HepG2 (cell line): ENCODE results near the gene RAB3A. TPM values are rescaled to one million over a fixed set of nuclear protein-coding genes. Genes with fewer than 3 reads are reported as not detected.
A peak's percentile ranks its signal among the peaks of the same experiment; 100 is the strongest.

ENCODE experiments used
- MAZ ChIP-seq, 2 experiments: sonication (generic) in 1 of 2; formaldehyde crosslinking in 1 of 2; IDR thresholded peaks; 2 replicates each; pipeline versions ENCODE4 v1.5.0 to v1.6.1; 2012 to 2020; ENCODE audit warnings: low read depth in 2 of 2, mild to moderate bottlenecking in 2 of 2, borderline replicate concordance in 1 of 2, improper control_type of control experiment in 1 of 2, low read length in 1 of 2, missing genetic modification reagents in 1 of 2, moderate library complexity in 1 of 2
- MED13 ChIP-seq: sonication (generic); formaldehyde crosslinking; IDR thresholded peaks from 2 replicates; pipeline ENCODE4 v1.5.0; 2020; ENCODE audit warnings: missing genetic modification reagents
- SAP130 ChIP-seq: IDR thresholded peaks from 2 replicates; pipeline ENCODE4 v1.6.1; 2016; ENCODE audit warnings: low read depth
- SIX1 ChIP-seq: sonication (generic); formaldehyde crosslinking; IDR thresholded peaks from 2 replicates; pipeline ENCODE4 v1.4.0; 2020; ENCODE audit warnings: missing genetic modification reagents, borderline replicate concordance
- SPEN ChIP-seq: sonication (generic); formaldehyde crosslinking; IDR thresholded peaks from 2 replicates; pipeline ENCODE4 v1.5.1; 2020; ENCODE audit warnings: low read depth, mild to moderate bottlenecking, missing genetic modification reagents
- TBX2 ChIP-seq: sonication (generic); formaldehyde crosslinking; IDR thresholded peaks from 2 replicates; pipeline ENCODE4 v1.5.0; 2020; ENCODE audit warnings: missing genetic modification reagents, mild to moderate bottlenecking, borderline replicate concordance
- ZFP36L1 ChIP-seq: sonication (generic); formaldehyde crosslinking; IDR thresholded peaks from 2 replicates; pipeline ENCODE4 v1.8.0; 2022; ENCODE audit warnings: mild to moderate bottlenecking, missing genetic modification reagents, moderate library complexity
- ZNF256 ChIP-seq: sonication (generic); formaldehyde crosslinking; conservative IDR thresholded peaks from 2 replicates; pipeline ENCODE4 v1.4.0; 2020; ENCODE audit warnings: missing genetic modification reagents
- ZNF3 ChIP-seq: IDR thresholded peaks from 2 replicates; pipeline ENCODE4 v1.7.0; 2017; ENCODE audit warnings: inconsistent platforms
- polyA plus RNA-seq, 8 experiments: library from polyadenylated mRNA; depleted of rRNA in 3 of 8; stranded (reverse) in 7 of 8; unstranded in 1 of 8; fragments of >200 nt; fragmentation: Illumina TruSeq in 4 of 8; extraction: Trizol in 4 of 8; gene quantifications; 2 replicates each; pipeline versions ENCODE4 v1.2.1 to v1.2.3, GENCODE V29; 2011 to 2016; ENCODE audit warnings: low read depth in 4 of 8, missing spikeins in 1 of 8, mixed read lengths in 1 of 8; ENCODE audit not compliant: insufficient read depth in 1 of 8
- total RNA-seq, 5 experiments: library from RNA; depleted of rRNA; stranded (reverse); fragments of >200 nt; fragmentation: Illumina TruSeq; extraction: Trizol; gene quantifications; 2 replicates each; pipeline ENCODE4 v1.2.3, GENCODE V29; 2016; ENCODE audit warnings: low read depth in 1 of 5
- TF ChIP-seq, protein P1 (sequence below): sonication (generic); formaldehyde crosslinking; IDR thresholded peaks from 2 replicates; pipeline ENCODE4 v1.4.0; 2020; ENCODE audit warnings: missing genetic modification reagents, borderline replicate concordance
- TF ChIP-seq, protein P2 (sequence below): sonication (generic); formaldehyde crosslinking; IDR thresholded peaks from 2 replicates; pipeline ENCODE4 v1.5.0; 2020; ENCODE audit warnings: missing genetic modification reagents, mild to moderate bottlenecking, borderline replicate concordance
- TF ChIP-seq, protein P3 (sequence below): IDR thresholded peaks from 2 replicates; pipeline ENCODE4 v1.6.1; 2016; ENCODE audit warnings: low read depth, missing genetic modification reagents, missing compliant biosample characterization
- TF ChIP-seq, protein P4 (sequence below): sonication (generic); formaldehyde crosslinking; IDR thresholded peaks from 2 replicates; pipeline ENCODE4 v1.5.1; 2020; ENCODE audit warnings: mild to moderate bottlenecking, missing genetic modification reagents

The RAB3A gene
- total and polyA plus RNA-seq, 2 of the 13 experiments (the other 11 are each of a cell fraction or from before 2014, with no cell fraction given), result 0.58 to 0.98 TPM

DNA sequence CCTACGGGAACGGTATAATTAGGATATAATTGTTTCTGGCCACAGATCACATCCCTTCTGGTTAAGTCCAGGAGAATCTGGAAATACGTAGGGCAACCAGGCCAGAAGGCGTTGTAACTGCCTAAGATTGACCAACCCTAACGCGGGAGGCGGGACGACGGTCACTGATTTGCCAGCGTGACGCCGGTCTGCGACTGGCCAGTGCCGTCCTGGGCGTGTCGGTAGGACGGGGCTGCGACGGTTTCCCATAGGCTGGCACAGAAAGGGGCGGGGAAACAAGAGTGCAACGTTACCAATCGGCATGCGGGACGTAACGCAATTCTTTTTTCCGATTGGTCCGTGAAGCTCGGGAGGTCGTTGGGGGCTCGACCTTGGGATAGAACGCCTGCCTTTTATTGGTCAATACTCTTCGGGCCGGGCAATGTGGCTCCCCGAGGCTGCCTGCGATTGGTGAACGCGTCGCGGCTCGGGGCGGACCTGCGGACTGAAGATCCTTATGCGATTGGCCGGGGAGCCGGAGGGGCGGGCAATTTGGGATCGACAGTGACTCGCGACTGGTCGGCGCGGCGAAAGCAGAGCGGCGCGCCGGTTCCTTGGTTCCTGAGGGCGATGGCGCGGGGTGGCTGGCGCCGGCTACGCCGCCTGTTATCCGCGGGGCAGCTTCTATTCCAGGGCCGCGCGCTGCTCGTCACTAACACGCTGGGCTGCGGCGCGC is 11.0 kb downstream of the RAB3A start, which contains the start of gene MPV17L2 (continued):
- TF ChIP-seq, protein P1, sequence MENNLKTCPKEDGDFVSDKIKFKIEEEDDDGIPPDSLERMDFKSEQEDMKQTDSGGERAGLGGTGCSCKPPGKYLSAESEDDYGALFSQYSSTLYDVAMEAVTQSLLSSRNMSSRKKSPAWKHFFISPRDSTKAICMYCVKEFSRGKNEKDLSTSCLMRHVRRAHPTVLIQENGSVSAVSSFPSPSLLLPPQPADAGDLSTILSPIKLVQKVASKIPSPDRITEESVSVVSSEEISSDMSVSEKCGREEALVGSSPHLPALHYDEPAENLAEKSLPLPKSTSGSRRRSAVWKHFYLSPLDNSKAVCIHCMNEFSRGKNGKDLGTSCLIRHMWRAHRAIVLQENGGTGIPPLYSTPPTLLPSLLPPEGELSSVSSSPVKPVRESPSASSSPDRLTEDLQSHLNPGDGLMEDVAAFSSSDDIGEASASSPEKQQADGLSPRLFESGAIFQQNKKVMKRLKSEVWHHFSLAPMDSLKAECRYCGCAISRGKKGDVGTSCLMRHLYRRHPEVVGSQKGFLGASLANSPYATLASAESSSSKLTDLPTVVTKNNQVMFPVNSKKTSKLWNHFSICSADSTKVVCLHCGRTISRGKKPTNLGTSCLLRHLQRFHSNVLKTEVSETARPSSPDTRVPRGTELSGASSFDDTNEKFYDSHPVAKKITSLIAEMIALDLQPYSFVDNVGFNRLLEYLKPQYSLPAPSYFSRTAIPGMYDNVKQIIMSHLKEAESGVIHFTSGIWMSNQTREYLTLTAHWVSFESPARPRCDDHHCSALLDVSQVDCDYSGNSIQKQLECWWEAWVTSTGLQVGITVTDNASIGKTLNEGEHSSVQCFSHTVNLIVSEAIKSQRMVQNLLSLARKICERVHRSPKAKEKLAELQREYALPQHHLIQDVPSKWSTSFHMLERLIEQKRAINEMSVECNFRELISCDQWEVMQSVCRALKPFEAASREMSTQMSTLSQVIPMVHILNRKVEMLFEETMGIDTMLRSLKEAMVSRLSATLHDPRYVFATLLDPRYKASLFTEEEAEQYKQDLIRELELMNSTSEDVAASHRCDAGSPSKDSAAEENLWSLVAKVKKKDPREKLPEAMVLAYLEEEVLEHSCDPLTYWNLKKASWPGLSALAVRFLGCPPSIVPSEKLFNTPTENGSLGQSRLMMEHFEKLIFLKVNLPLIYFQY (CRISPR knock-in tag), result no peak
- peak; percentile 44; the same call in 1 of the 2 replicates for TF ChIP-seq TBX2 (CRISPR knock-in tag)
- TF ChIP-seq, protein P2, sequence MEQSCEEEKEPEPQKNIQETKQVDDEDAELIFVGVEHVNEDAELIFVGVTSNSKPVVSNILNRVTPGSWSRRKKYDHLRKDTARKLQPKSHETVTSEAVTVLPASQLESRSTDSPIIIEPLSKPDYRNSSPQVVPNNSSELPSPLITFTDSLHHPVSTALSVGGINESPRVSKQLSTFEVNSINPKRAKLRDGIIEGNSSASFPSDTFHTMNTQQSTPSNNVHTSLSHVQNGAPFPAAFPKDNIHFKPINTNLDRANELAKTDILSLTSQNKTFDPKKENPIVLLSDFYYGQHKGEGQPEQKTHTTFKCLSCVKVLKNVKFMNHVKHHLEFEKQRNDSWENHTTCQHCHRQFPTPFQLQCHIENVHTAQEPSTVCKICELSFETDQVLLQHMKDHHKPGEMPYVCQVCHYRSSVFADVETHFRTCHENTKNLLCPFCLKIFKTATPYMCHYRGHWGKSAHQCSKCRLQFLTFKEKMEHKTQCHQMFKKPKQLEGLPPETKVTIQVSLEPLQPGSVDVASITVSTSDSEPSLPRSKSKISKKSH (CRISPR knock-in tag), result peak; percentile 5; the same call in 1 of the 2 replicates
- TF ChIP-seq, protein P3, sequence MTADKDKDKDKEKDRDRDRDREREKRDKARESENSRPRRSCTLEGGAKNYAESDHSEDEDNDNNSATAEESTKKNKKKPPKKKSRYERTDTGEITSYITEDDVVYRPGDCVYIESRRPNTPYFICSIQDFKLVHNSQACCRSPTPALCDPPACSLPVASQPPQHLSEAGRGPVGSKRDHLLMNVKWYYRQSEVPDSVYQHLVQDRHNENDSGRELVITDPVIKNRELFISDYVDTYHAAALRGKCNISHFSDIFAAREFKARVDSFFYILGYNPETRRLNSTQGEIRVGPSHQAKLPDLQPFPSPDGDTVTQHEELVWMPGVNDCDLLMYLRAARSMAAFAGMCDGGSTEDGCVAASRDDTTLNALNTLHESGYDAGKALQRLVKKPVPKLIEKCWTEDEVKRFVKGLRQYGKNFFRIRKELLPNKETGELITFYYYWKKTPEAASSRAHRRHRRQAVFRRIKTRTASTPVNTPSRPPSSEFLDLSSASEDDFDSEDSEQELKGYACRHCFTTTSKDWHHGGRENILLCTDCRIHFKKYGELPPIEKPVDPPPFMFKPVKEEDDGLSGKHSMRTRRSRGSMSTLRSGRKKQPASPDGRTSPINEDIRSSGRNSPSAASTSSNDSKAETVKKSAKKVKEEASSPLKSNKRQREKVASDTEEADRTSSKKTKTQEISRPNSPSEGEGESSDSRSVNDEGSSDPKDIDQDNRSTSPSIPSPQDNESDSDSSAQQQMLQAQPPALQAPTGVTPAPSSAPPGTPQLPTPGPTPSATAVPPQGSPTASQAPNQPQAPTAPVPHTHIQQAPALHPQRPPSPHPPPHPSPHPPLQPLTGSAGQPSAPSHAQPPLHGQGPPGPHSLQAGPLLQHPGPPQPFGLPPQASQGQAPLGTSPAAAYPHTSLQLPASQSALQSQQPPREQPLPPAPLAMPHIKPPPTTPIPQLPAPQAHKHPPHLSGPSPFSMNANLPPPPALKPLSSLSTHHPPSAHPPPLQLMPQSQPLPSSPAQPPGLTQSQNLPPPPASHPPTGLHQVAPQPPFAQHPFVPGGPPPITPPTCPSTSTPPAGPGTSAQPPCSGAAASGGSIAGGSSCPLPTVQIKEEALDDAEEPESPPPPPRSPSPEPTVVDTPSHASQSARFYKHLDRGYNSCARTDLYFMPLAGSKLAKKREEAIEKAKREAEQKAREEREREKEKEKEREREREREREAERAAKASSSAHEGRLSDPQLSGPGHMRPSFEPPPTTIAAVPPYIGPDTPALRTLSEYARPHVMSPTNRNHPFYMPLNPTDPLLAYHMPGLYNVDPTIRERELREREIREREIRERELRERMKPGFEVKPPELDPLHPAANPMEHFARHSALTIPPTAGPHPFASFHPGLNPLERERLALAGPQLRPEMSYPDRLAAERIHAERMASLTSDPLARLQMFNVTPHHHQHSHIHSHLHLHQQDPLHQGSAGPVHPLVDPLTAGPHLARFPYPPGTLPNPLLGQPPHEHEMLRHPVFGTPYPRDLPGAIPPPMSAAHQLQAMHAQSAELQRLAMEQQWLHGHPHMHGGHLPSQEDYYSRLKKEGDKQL, result no peak; the same call in 1 of the 2 replicates
- TF ChIP-seq MED13 (CRISPR knock-in tag), result peak; percentile 63; the same call in 1 of the 2 replicates
- peak; percentile 46; the same call in 1 of the 2 replicates for TF ChIP-seq MAZ (IDR thresholded peaks at IDR 0.05; ENCODE audit: borderline replicate concordance, low read depth, low read length)
- peak; percentile 66; the same call in 1 of the 2 replicates for TF ChIP-seq MAZ (CRISPR knock-in tag; IDR thresholded peaks at IDR 0.05; ENCODE audit: low read depth)
- peak; percentile 95 for TF ChIP-seq SAP130
- no peak for TF ChIP-seq SIX1 (CRISPR knock-in tag)
- TF ChIP-seq, protein P4, sequence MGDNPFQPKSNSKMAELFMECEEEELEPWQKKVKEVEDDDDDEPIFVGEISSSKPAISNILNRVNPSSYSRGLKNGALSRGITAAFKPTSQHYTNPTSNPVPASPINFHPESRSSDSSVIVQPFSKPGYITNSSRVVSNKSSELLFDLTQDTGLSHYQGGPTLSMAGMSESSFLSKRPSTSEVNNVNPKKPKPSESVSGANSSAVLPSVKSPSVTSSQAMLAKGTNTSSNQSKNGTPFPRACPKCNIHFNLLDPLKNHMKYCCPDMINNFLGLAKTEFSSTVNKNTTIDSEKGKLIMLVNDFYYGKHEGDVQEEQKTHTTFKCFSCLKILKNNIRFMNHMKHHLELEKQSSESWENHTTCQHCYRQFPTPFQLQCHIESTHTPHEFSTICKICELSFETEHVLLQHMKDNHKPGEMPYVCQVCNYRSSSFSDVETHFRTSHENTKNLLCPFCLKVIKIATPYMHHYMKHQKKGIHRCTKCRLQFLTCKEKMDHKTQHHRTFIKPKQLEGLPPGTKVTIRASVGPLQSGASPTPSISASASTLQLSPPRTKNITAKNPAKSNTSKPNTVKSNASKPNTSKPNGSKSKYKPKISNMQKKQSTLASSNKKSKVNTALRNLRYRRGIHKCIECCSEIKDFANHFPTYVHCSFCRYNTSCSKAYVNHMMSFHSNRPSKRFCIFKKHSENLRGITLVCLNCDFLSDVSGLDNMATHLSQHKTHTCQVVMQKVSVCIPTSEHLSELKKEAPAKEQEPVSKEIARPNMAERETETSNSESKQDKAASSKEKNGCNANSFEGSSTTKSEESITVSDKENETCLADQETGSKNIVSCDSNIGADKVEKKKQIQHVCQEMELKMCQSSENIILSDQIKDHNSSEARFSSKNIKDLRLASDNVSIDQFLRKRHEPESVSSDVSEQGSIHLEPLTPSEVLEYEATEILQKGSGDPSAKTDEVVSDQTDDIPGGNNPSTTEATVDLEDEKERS (CRISPR knock-in tag), result no peak
- peak; percentile 63; the same call in 1 of the 2 replicates for TF ChIP-seq SPEN (CRISPR knock-in tag)
- peak; percentile 65; the same call in 1 of the 2 replicates for TF ChIP-seq ZFP36L1 (CRISPR knock-in tag)
- TF ChIP-seq ZNF3 (CRISPR knock-in tag), result no peak
- TF ChIP-seq ZNF256 (CRISPR knock-in tag), result no peak
